ENCODE results near the gene NUP160.
"Not testable (repeated sequence)": the region's sequence is repeated elsewhere in the genome, so short reads cannot be mapped to it uniquely, and the experiment has no call there.

NUP160 gene

GRCh38 chr11:47847892-47848699 lies at the start of gene NUP160:
TSS of gene NUP160 (minus strand) at chr11:47848350. CDS start at chr11:47848318, 32 bp downstream.
- Mint-ChIP-seq H3K27me3 (no peaks in the 10 kb centered on the region), H3K27ac (peak within 1 kb of the TSS; percentile 100), H3K4me1 (peaks cover 35 to 65% of the 10 kb centered on the region in 2 donors)

GRCh38 chr11:47896199-47896598 lies 48.0 kb upstream of the NUP160 start:
- no peak for ATAC-seq (replicated peaks)
- no peaks in the 10 kb centered on the region for H3K27me3 Mint-ChIP-seq

More at GRCh38 chr11:47847892-47848699, at the start of gene NUP160:
- Mint-ChIP-seq H3K9me3 (no peaks in the 10 kb centered on the region), H3K4me3 (peak within 1 kb of the TSS; percentile 99), H3K36me3 (peaks cover 18 to 20% of the 10 kb centered on the region in 2 donors)
- ATAC-seq (replicated peaks), result peak; percentile 89 to 90
- peak; percentile 81 for DNase-seq

GRCh38 chr11:47895035-47895434 lies 46.9 kb upstream of the NUP160 start:
- no peak overlapping the region for H3K27ac Mint-ChIP-seq
- H3K4me1 Mint-ChIP-seq, result peaks cover 8 to 23% of the 10 kb centered on the region in 2 donors
- no peaks in the 10 kb centered on the region for H3K27me3 Mint-ChIP-seq
- H3K36me3 Mint-ChIP-seq, result peaks cover 2 to 4% of the 10 kb centered on the region in 2 donors
- ATAC-seq (replicated peaks), result no peak
- no peak for DNase-seq
- peaks cover 0 to 1% of the 10 kb centered on the region in 2 donors for H3K9me3 Mint-ChIP-seq
- H3K4me3 Mint-ChIP-seq, result no peak overlapping the region

More at GRCh38 chr11:47896199-47896598, 48.0 kb upstream of the NUP160 start:
- H3K9me3 Mint-ChIP-seq, result peaks cover 0 to 1% of the 10 kb centered on the region in 2 donors
- H3K27ac Mint-ChIP-seq, result no peak overlapping the region
- no peak for DNase-seq
- no peak overlapping the region for H3K4me3 Mint-ChIP-seq
- peaks cover 2 to 4% of the 10 kb centered on the region in 2 donors for H3K36me3 Mint-ChIP-seq
- peaks cover 11 to 25% of the 10 kb centered on the region in 2 donors for H3K4me1 Mint-ChIP-seq

- H3K4me1 Mint-ChIP-seq, result peaks cover 6 to 12% of the 10 kb centered on the region in 2 donors
Observed at GRCh38 chr11:47892546-47893276, 44.6 kb upstream of the NUP160 start.

GRCh38 chr11:47891886-47892285 lies 43.7 kb upstream of the NUP160 start:
- Mint-ChIP-seq H3K4me1 (peaks cover 6 to 12% of the 10 kb centered on the region in 2 donors), H3K27ac (no peak overlapping the region), H3K36me3 (peaks cover 2 to 4% of the 10 kb centered on the region in 2 donors), H3K9me3 (peaks cover 0 to 1% of the 10 kb centered on the region in 2 donors), H3K4me3 (no peak overlapping the region), H3K27me3 (no peaks in the 10 kb centered on the region)
- DNase-seq, result no peak
- no peak for ATAC-seq (replicated peaks)

More at GRCh38 chr11:47892546-47893276, 44.6 kb upstream of the NUP160 start:
- not testable (repeated sequence) for H3K27ac Mint-ChIP-seq; H3K9me3 Mint-ChIP-seq; ATAC-seq (replicated peaks); H3K4me3 Mint-ChIP-seq; H3K36me3 Mint-ChIP-seq; H3K27me3 Mint-ChIP-seq; DNase-seq

- Mint-ChIP-seq H3K27ac (no peak overlapping the region), H3K4me1 (peaks cover 6 to 12% of the 10 kb centered on the region in 2 donors), H3K9me3 (no peaks in the 10 kb centered on the region), H3K4me3 (no peak overlapping the region), H3K36me3 (no peaks in the 10 kb centered on the region), H3K27me3 (no peaks in the 10 kb centered on the region)
- ATAC-seq (replicated peaks) (no peak), DNase-seq (no peak)
Observed at GRCh38 chr11:47889714-47890441, 41.7 kb upstream of the NUP160 start.

- Mint-ChIP-seq H3K27me3 (no peaks in the 10 kb centered on the region), H3K4me1 (peaks cover 6 to 17% of the 10 kb centered on the region in 2 donors), H3K27ac (no peak overlapping the region), H3K4me3 (no peak overlapping the region), H3K9me3 (no peaks in the 10 kb centered on the region), H3K36me3 (no peaks in the 10 kb centered on the region)
- ATAC-seq (replicated peaks), result no peak
- DNase-seq, result no peak
Observed at GRCh38 chr11:47887910-47888569, 39.9 kb upstream of the NUP160 start.

GRCh38 chr11:47886096-47886495 lies 37.9 kb upstream of the NUP160 start:
- Mint-ChIP-seq H3K27me3 (no peaks in the 10 kb centered on the region), H3K27ac (no peak overlapping the region), H3K36me3 (no peaks in the 10 kb centered on the region), H3K4me1 (peaks cover 9 to 17% of the 10 kb centered on the region in 2 donors), H3K4me3 (peak overlapping the region in 1 of 2 donors; percentile 4), H3K9me3 (no peaks in the 10 kb centered on the region)
- ATAC-seq (replicated peaks) (peak; percentile 50 to 68), DNase-seq (no peak)

GRCh38 chr11:47882437-47882836 lies 34.3 kb upstream of the NUP160 start:
- DNase-seq; H3K27ac Mint-ChIP-seq; H3K27me3 Mint-ChIP-seq; H3K9me3 Mint-ChIP-seq; H3K4me3 Mint-ChIP-seq; ATAC-seq (replicated peaks): not testable (repeated sequence)
- peaks cover 5 to 11% of the 10 kb centered on the region in 2 donors for H3K36me3 Mint-ChIP-seq
- peaks cover 14 to 33% of the 10 kb centered on the region in 2 donors for H3K4me1 Mint-ChIP-seq

- H3K27ac Mint-ChIP-seq, result no peak overlapping the region
- ATAC-seq (replicated peaks) (no peak), DNase-seq (no peak)
- H3K27me3 Mint-ChIP-seq, result no peaks in the 10 kb centered on the region
- peaks cover 14 to 34% of the 10 kb centered on the region in 2 donors for H3K4me1 Mint-ChIP-seq
- peaks cover 9 to 18% of the 10 kb centered on the region in 2 donors for H3K9me3 Mint-ChIP-seq
- no peak overlapping the region for H3K4me3 Mint-ChIP-seq
- H3K36me3 Mint-ChIP-seq, result peaks cover 10 to 21% of the 10 kb centered on the region in 2 donors
Observed at GRCh38 chr11:47881145-47881544, 33.0 kb upstream of the NUP160 start.

- peak overlapping the region; percentile 11 to 45 for H3K4me3 Mint-ChIP-seq
- no peaks in the 10 kb centered on the region for H3K27me3 Mint-ChIP-seq
- H3K4me1 Mint-ChIP-seq, result peaks cover 14 to 34% of the 10 kb centered on the region in 2 donors
- peak overlapping the region; percentile 79 for H3K27ac Mint-ChIP-seq
- ATAC-seq (replicated peaks), result peak; percentile 90 to 92
- DNase-seq, result no peak
- H3K36me3 Mint-ChIP-seq, result peaks cover 14 to 21% of the 10 kb centered on the region in 2 donors
- H3K9me3 Mint-ChIP-seq, result peaks cover 14 to 22% of the 10 kb centered on the region in 2 donors
Observed at GRCh38 chr11:47879259-47880158, 31.4 kb upstream of the NUP160 start.

- Mint-ChIP-seq H3K4me1 (peaks cover 16 to 41% of the 10 kb centered on the region in 2 donors), H3K36me3 (peaks cover 14 to 25% of the 10 kb centered on the region in 2 donors), H3K27ac (peak overlapping the region; percentile 14), H3K9me3 (peaks cover 16 to 26% of the 10 kb centered on the region in 2 donors)
- DNase-seq; H3K4me3 Mint-ChIP-seq; ATAC-seq (replicated peaks); H3K27me3 Mint-ChIP-seq: not testable (repeated sequence)
Observed at GRCh38 chr11:47875858-47876257, 27.7 kb upstream of the NUP160 start.

GRCh38 chr11:47870404-47870803 lies 22.3 kb upstream of the NUP160 start:
- no peak for DNase-seq
- Mint-ChIP-seq H3K36me3 (peaks cover 1 to 4% of the 10 kb centered on the region in 2 donors), H3K9me3 (peaks cover 2 to 5% of the 10 kb centered on the region in 2 donors), H3K4me3 (peak overlapping the region in 1 of 2 donors; percentile 4), H3K27me3 (no peaks in the 10 kb centered on the region), H3K27ac (no peak overlapping the region), H3K4me1 (peaks cover 14 to 50% of the 10 kb centered on the region in 2 donors)
- no peak for ATAC-seq (replicated peaks)

Data from stimulated activated naive B cell treated with anti-CD40 and anti-IgM and Interleukin-4, amounts not matched to agents 10 μg/mL and 1 μg/mL and 100 μg/mL, for 72 hours (primary cell).